SK-N-SH (cell line): ENCODE results near the gene NUTM2A.
"Not testable (repeated sequence)": the region's sequence is repeated elsewhere in the genome, so short reads cannot be mapped to it uniquely, and the experiment has no call there.

Experiments used
- EZH2phosphoT487 ChIP-seq: fragments of 200-600 bp; sonication (generic); IDR thresholded peaks from 2 replicates; pipeline ENCODE4 v1.6.1; 2017; ENCODE audit warnings: low read depth, mixed run types, mild to moderate bottlenecking, antibody characterized with exemption, moderate library complexity, borderline replicate concordance
- FOSL2 ChIP-seq: IDR thresholded peaks from 2 replicates; pipeline ENCODE4 v1.4.0; 2012; ENCODE audit warnings: low read depth, mild to moderate bottlenecking, moderate library complexity, borderline replicate concordance
- MXI1 ChIP-seq: IDR thresholded peaks from 2 replicates; pipeline ENCODE4 v1.6.1; 2012; ENCODE audit warnings: mild to moderate bottlenecking, low read depth, low read length, improper control_type of control experiment
- RXRA ChIP-seq: IDR thresholded peaks from 2 replicates; pipeline ENCODE4 v1.4.0; 2012; ENCODE audit warnings: low read depth, mild to moderate bottlenecking, borderline replicate concordance

GRCh38 chr10:87213806-87214205 lies 11.4 kb upstream of the NUTM2A start:
- not testable (repeated sequence) for TF ChIP-seq FOSL2, MXI1, RXRA, EZH2phosphoT487
